GM23338 (cell line): ENCODE results near the gene WFDC12. TPM values are rescaled to one million over a fixed set of nuclear protein-coding genes. Genes with fewer than 3 reads are reported as not detected.

Experiments used
- ATAC-seq: fragments of 200-7000 bp; cut with Tn5 transposase; 3 replicates; pipeline ENCODE4 v1.9.1; 2020
- DNase-seq: peaks from one replicate; pipeline ENCODE4 v3.0.0-alpha.2; 2015; ENCODE audit warnings: low spot score
- H2AFZ ChIP-seq: fragments of 200-600 bp; sonication (generic); 2 replicates; pipeline ENCODE4 v1.8.0; 2016; ENCODE audit warnings: antibody characterized with exemption, mild to moderate bottlenecking, moderate library complexity
- H3F3A ChIP-seq: fragments of 200-600 bp; sonication (generic); replicated peaks from 2 replicates; pipeline ENCODE4 v1.8.0; 2017; ENCODE audit warnings: antibody characterized with exemption, mixed run types, low read depth
- H3K27ac ChIP-seq: fragments of 200-600 bp; sonication (generic); 2 replicates; pipeline ENCODE4 v1.6.1; 2016; ENCODE audit warnings: low read depth
- H3K27me3 ChIP-seq: fragments of 200-600 bp; sonication (generic); 2 replicates; pipeline ENCODE4 v1.8.0; 2016; ENCODE audit warnings: mild to moderate bottlenecking, mixed run types, moderate library complexity; ENCODE audit not compliant: insufficient read depth
- H3K36me3 ChIP-seq: fragments of 200-600 bp; sonication (generic); 2 replicates; pipeline ENCODE4 v1.8.0; 2016; ENCODE audit warnings: mild to moderate bottlenecking; ENCODE audit not compliant: insufficient read depth
- H3K4me1 ChIP-seq: fragments of 200-600 bp; sonication (generic); 2 replicates; pipeline ENCODE4 v1.8.0; 2016; ENCODE audit warnings: mild to moderate bottlenecking, moderate library complexity; ENCODE audit not compliant: insufficient read depth
- H3K4me2 ChIP-seq: fragments of 200-600 bp; sonication (generic); 2 replicates; pipeline ENCODE4 v1.7.1; 2017; ENCODE audit warnings: mixed run types
- H3K4me3 ChIP-seq: fragments of 200-600 bp; sonication (generic); 2 replicates; pipeline ENCODE4 v1.6.1; 2016; ENCODE audit warnings: mixed run types
- H3K79me2 ChIP-seq: fragments of 200-600 bp; sonication (generic); replicated peaks from 2 replicates; pipeline ENCODE4 v1.8.0; 2017; ENCODE audit warnings: mild to moderate bottlenecking; ENCODE audit not compliant: insufficient read depth
- H3K9me2 ChIP-seq: fragments of 200-600 bp; sonication (generic); 2 replicates; pipeline ENCODE4 v1.8.0; 2017; ENCODE audit not compliant: insufficient read depth
- H4K20me1 ChIP-seq: fragments of 200-600 bp; sonication (generic); replicated peaks from 2 replicates; pipeline ENCODE4 v1.8.0; 2017; ENCODE audit warnings: mild to moderate bottlenecking; ENCODE audit not compliant: insufficient read depth
- H3K27ac Mint-ChIP-seq: 2 replicates; pipeline ENCODE4 v1.8.0; 2020; ENCODE audit warnings: inconsistent platforms, mild to moderate bottlenecking, moderate library complexity, mixed read lengths
- H3K27me3 Mint-ChIP-seq: 3 replicates; pipeline ENCODE4 v1.8.0; 2022; ENCODE audit warnings: low read depth, mild to moderate bottlenecking, moderate library complexity, mixed read lengths, inconsistent platforms; ENCODE audit not compliant: insufficient read depth, poor library complexity
- H3K36me3 Mint-ChIP-seq: 3 replicates; pipeline ENCODE4 v1.8.0; 2021; ENCODE audit warnings: low read depth, mild to moderate bottlenecking, inconsistent platforms, moderate library complexity, mixed read lengths
- H3K4me1 Mint-ChIP-seq: 3 replicates; pipeline ENCODE4 v1.8.0; 2020; ENCODE audit warnings: mild to moderate bottlenecking, inconsistent platforms, mixed read lengths
- H3K4me3 Mint-ChIP-seq: 3 replicates; pipeline ENCODE4 v1.8.0; 2021; ENCODE audit warnings: moderate library complexity, mild to moderate bottlenecking, inconsistent platforms, mixed read lengths
- H3K9me3 Mint-ChIP-seq: 3 replicates; pipeline ENCODE4 v1.8.0; 2020; ENCODE audit warnings: moderate library complexity, mild to moderate bottlenecking, inconsistent platforms, mixed read lengths
- CREB1 ChIP-seq: fragments of 250-450 bp; sonication (Bioruptor Pico); IDR thresholded peaks from 2 replicates; pipeline ENCODE4 v1.5.0; 2020; ENCODE audit warnings: low read depth, mild to moderate bottlenecking, moderate library complexity
- CTCF ChIP-seq, 2 experiments: fragments of 200-600 bp in 1 of 2; sonication (generic) in 1 of 2; conservative IDR thresholded peaks; 2 replicates each; pipeline versions ENCODE4 v1.5.1 to v1.6.1; 2016 to 2017; ENCODE audit warnings: antibody characterized with exemption in 2 of 2, low read depth in 2 of 2, mild to moderate bottlenecking in 2 of 2, moderate library complexity in 1 of 2
- EZH2 ChIP-seq: fragments of 200-600 bp; sonication (generic); IDR thresholded peaks from one replicate; pipeline ENCODE4 v1.8.0; 2017; ENCODE audit warnings: antibody characterized with exemption, mild to moderate bottlenecking, low read depth; ENCODE audit not compliant: unreplicated experiment
- EZH2phosphoT487 ChIP-seq: fragments of 200-600 bp; sonication (generic); IDR thresholded peaks from one replicate; pipeline ENCODE4 v1.8.1; 2018; ENCODE audit warnings: antibody characterized with exemption; ENCODE audit not compliant: unreplicated experiment
- JUNB ChIP-seq: IDR thresholded peaks from one replicate; pipeline ENCODE4 v1.6.1; 2016; ENCODE audit warnings: antibody characterized with exemption; ENCODE audit not compliant: unreplicated experiment
- NANOG ChIP-seq: IDR thresholded peaks from 2 replicates; pipeline ENCODE4 v1.6.1; 2016; ENCODE audit warnings: antibody characterized with exemption, borderline replicate concordance
- POLR2AphosphoS5 ChIP-seq: IDR thresholded peaks from 2 replicates; pipeline ENCODE4 v1.6.1; 2016; ENCODE audit warnings: antibody characterized with exemption, low read depth
- REST ChIP-seq: IDR thresholded peaks from one replicate; pipeline ENCODE4 v1.6.1; 2018; ENCODE audit warnings: antibody characterized with exemption; ENCODE audit not compliant: unreplicated experiment
- STAT1 ChIP-seq: IDR thresholded peaks from one replicate; pipeline ENCODE4 v1.6.1; 2016; ENCODE audit warnings: antibody characterized with exemption; ENCODE audit not compliant: unreplicated experiment
- ZNF462 ChIP-seq: fragments of 250-450 bp; sonication (Bioruptor Pico); IDR thresholded peaks from 2 replicates; pipeline ENCODE4 v1.5.0; 2020; ENCODE audit warnings: mild to moderate bottlenecking, moderate library complexity
- polyA plus RNA-seq: library from polyadenylated mRNA; unstranded; fragments of >200 nt; fragmentation: Nextera tagmentation; extraction: Ambion mirVana; gene quantifications from 2 replicates; pipeline ENCODE4 v1.2.1, GENCODE V29; 2016
- total RNA-seq: library from RNA; depleted of rRNA; stranded (reverse); fragments of >200 nt; shearing (Covaris generic); gene quantifications from 2 replicates; pipeline ENCODE4 v1.2.3, GENCODE V29; 2014

Gene WFDC12
- total and polyA plus RNA-seq, 2 experiments from 2014 or later: not detected

GRCh38 chr20:45085289-45085688, 39.0 kb downstream of the WFDC12 start:
- Histone ChIP-seq H2AFZ (no peak overlapping the region), H3K36me3 (no peaks in the 10 kb centered on the region; the same call in none of the 2 replicates), H3K79me2 (no peaks in the 10 kb centered on the region), H4K20me1 (no peaks in the 10 kb centered on the region), H3F3A (no peaks in the 10 kb centered on the region), H3K27ac (no peak overlapping the region), H3K4me3 (no peak overlapping the region), H3K9me2 (no peaks in the 10 kb centered on the region; the same call in 1 of the 2 replicates), H3K4me2 (no peak overlapping the region), H3K27me3 (no peaks in the 10 kb centered on the region), H3K4me1 (peaks cover 6% of the 10 kb centered on the region; the same call in 1 of the 2 replicates)
- no peak for ATAC-seq
- no peak overlapping the region for H3K27ac Mint-ChIP-seq
- no peak for DNase-seq
- no peak for TF ChIP-seq POLR2AphosphoS5
- TF ChIP-seq REST: no peak
- TF ChIP-seq STAT1: no peak
- TF ChIP-seq CREB1 (CRISPR knock-in tag): no peak
- no peak for TF ChIP-seq ZNF462 (CRISPR knock-in tag)
- TF ChIP-seq EZH2: no peak
- no peak for TF ChIP-seq EZH2phosphoT487
- no peak for TF ChIP-seq JUNB
- TF ChIP-seq NANOG: no peak
- TF ChIP-seq CTCF (conservative IDR thresholded peaks at IDR 0.05; ENCODE audit: low read depth in 2 of 2): no peak
- H3K4me1 Mint-ChIP-seq: peaks cover 14% of the 10 kb centered on the region
- peaks cover 2% of the 10 kb centered on the region for H3K27me3 Mint-ChIP-seq
- peaks cover 8% of the 10 kb centered on the region; the same call in 2 of the 3 replicates for H3K9me3 Mint-ChIP-seq
- H3K36me3 Mint-ChIP-seq: peaks cover 27% of the 10 kb centered on the region
- no peak overlapping the region for H3K4me3 Mint-ChIP-seq
